ENCODE results near the gene ARMH4.

ARMH4 gene

GRCh38 chr14:58152014-58152857 lies at the start of gene ARMH4:
Gene ARMH4 (minus strand): TSS chr14:58152213. CDS start chr14:58139358, 12,855 bp downstream.
- Mint-ChIP-seq H3K27ac (no peak within 1 kb of the TSS), H3K4me1 (peaks cover 11 to 17% of the 10 kb centered on the region in 2 donors), H3K27me3 (peaks cover 40 to 69% of the 10 kb centered on the region in 2 donors), H3K4me3 (peak within 1 kb of the TSS; percentile 75 to 86), H3K9me3 (no peaks in the 10 kb centered on the region), H3K36me3 (no peaks in the 10 kb centered on the region)
- peak; percentile 93 to 94 for ATAC-seq (replicated peaks)
- peak; percentile 46 for DNase-seq

GRCh38 chr14:58200846-58201245 lies 48.8 kb upstream of the ARMH4 start:
- ATAC-seq (replicated peaks): no peak
- peaks cover 10 to 22% of the 10 kb centered on the region in 2 donors for H3K4me1 Mint-ChIP-seq
- no peaks in the 10 kb centered on the region for H3K9me3 Mint-ChIP-seq
- H3K27me3 Mint-ChIP-seq: no peaks in the 10 kb centered on the region
- H3K4me3 Mint-ChIP-seq: peak overlapping the region; percentile 93 to 97
- peak overlapping the region; percentile 97 for H3K27ac Mint-ChIP-seq
- no peak for DNase-seq
- peaks cover 0 to 8% of the 10 kb centered on the region in 2 donors for H3K36me3 Mint-ChIP-seq

- H3K9me3 Mint-ChIP-seq: no peaks in the 10 kb centered on the region
- ATAC-seq (replicated peaks): peak; percentile 18
- no peak for DNase-seq
- peak overlapping the region; percentile 97 for H3K27ac Mint-ChIP-seq
- H3K4me3 Mint-ChIP-seq: peak overlapping the region; percentile 93 to 97
- H3K27me3 Mint-ChIP-seq: no peaks in the 10 kb centered on the region
- peaks cover 10 to 22% of the 10 kb centered on the region in 2 donors for H3K4me1 Mint-ChIP-seq
- H3K36me3 Mint-ChIP-seq: peaks cover 0 to 8% of the 10 kb centered on the region in 2 donors
Measured at GRCh38 chr14:58200480-58200841, 48.4 kb upstream of the ARMH4 start.

GRCh38 chr14:58199726-58200479 lies 47.9 kb upstream of the ARMH4 start, which contains the start of gene ACTR10:
Gene ACTR10 (plus strand): TSS chr14:58200149. CDS start chr14:58200218, 69 bp downstream.
- peaks cover 0 to 7% of the 10 kb centered on the region in 2 donors for H3K36me3 Mint-ChIP-seq
- no peaks in the 10 kb centered on the region for H3K9me3 Mint-ChIP-seq
- no peaks in the 10 kb centered on the region for H3K27me3 Mint-ChIP-seq
- peak; percentile 91 for DNase-seq
- peak within 1 kb of the TSS; percentile 97 for H3K27ac Mint-ChIP-seq
- H3K4me3 Mint-ChIP-seq: peak within 1 kb of the TSS; percentile 93 to 97
- H3K4me1 Mint-ChIP-seq: peaks cover 10 to 22% of the 10 kb centered on the region in 2 donors
- peak; percentile 94 for ATAC-seq (replicated peaks)

GRCh38 chr14:58198086-58198485 lies 46.1 kb upstream of the ARMH4 start:
- DNase-seq (no peak), ATAC-seq (replicated peaks) (no peak)
- H3K4me3 Mint-ChIP-seq: no peak overlapping the region
- no peaks in the 10 kb centered on the region for H3K9me3 Mint-ChIP-seq
- H3K36me3 Mint-ChIP-seq: no peaks in the 10 kb centered on the region
- H3K4me1 Mint-ChIP-seq: peaks cover 10 to 22% of the 10 kb centered on the region in 2 donors
- H3K27me3 Mint-ChIP-seq: peaks cover 0 to 6% of the 10 kb centered on the region in 2 donors
- no peak overlapping the region for H3K27ac Mint-ChIP-seq

GRCh38 chr14:58196198-58196597 lies 44.2 kb upstream of the ARMH4 start:
- no peaks in the 10 kb centered on the region for H3K9me3 Mint-ChIP-seq
- ATAC-seq (replicated peaks) (no peak), DNase-seq (no peak)
- no peak overlapping the region for H3K4me3 Mint-ChIP-seq
- peaks cover 8 to 12% of the 10 kb centered on the region in 2 donors for H3K4me1 Mint-ChIP-seq
- no peak overlapping the region for H3K27ac Mint-ChIP-seq
- no peaks in the 10 kb centered on the region for H3K36me3 Mint-ChIP-seq
- peaks cover 0 to 14% of the 10 kb centered on the region in 2 donors for H3K27me3 Mint-ChIP-seq

GRCh38 chr14:58193542-58193941 lies 41.5 kb upstream of the ARMH4 start:
- Mint-ChIP-seq H3K4me3 (no peak overlapping the region), H3K27ac (no peak overlapping the region), H3K36me3 (no peaks in the 10 kb centered on the region), H3K27me3 (peaks cover 6 to 20% of the 10 kb centered on the region in 2 donors), H3K4me1 (peaks cover 0 to 2% of the 10 kb centered on the region in 2 donors), H3K9me3 (no peaks in the 10 kb centered on the region)
- DNase-seq (no peak), ATAC-seq (replicated peaks) (no peak)

GRCh38 chr14:58191763-58192601 lies 40.0 kb upstream of the ARMH4 start:
- DNase-seq: no peak
- Mint-ChIP-seq H3K36me3 (no peaks in the 10 kb centered on the region), H3K27me3 (peaks cover 6 to 20% of the 10 kb centered on the region in 2 donors), H3K27ac (no peak overlapping the region), H3K9me3 (no peaks in the 10 kb centered on the region), H3K4me3 (no peak overlapping the region), H3K4me1 (no peaks in the 10 kb centered on the region)
- no peak for ATAC-seq (replicated peaks)

GRCh38 chr14:58189176-58189575 lies 37.2 kb upstream of the ARMH4 start:
- Mint-ChIP-seq H3K4me1 (no peaks in the 10 kb centered on the region), H3K4me3 (no peak overlapping the region)
- no peak for ATAC-seq (replicated peaks)

GRCh38 chr14:58177125-58177524 lies 25.1 kb upstream of the ARMH4 start:
- Mint-ChIP-seq H3K36me3 (no peaks in the 10 kb centered on the region), H3K27ac (no peak overlapping the region), H3K4me1 (no peaks in the 10 kb centered on the region), H3K9me3 (no peaks in the 10 kb centered on the region), H3K4me3 (no peak overlapping the region), H3K27me3 (peaks cover 6 to 11% of the 10 kb centered on the region in 2 donors)
- ATAC-seq (replicated peaks) (no peak), DNase-seq (no peak)

More at GRCh38 chr14:58189176-58189575, 37.2 kb upstream of the ARMH4 start:
- H3K36me3 Mint-ChIP-seq: no peaks in the 10 kb centered on the region
- no peak overlapping the region for H3K27ac Mint-ChIP-seq
- peaks cover 14 to 26% of the 10 kb centered on the region in 2 donors for H3K27me3 Mint-ChIP-seq
- no peak for DNase-seq
- no peaks in the 10 kb centered on the region for H3K9me3 Mint-ChIP-seq

- Mint-ChIP-seq H3K4me3 (no peak overlapping the region), H3K9me3 (peaks cover 1 to 9% of the 10 kb centered on the region in 2 donors), H3K36me3 (no peaks in the 10 kb centered on the region), H3K4me1 (no peaks in the 10 kb centered on the region), H3K27me3 (peaks cover 18 to 43% of the 10 kb centered on the region in 2 donors), H3K27ac (peak overlapping the region; percentile 25)
- ATAC-seq (replicated peaks): peak in 1 of 2 donors; percentile 56
- DNase-seq: no peak
Measured at GRCh38 chr14:58171090-58171489, 19.1 kb upstream of the ARMH4 start.

- no peak for DNase-seq
- Mint-ChIP-seq H3K27ac (no peak overlapping the region), H3K4me1 (no peaks in the 10 kb centered on the region), H3K9me3 (peaks cover 1 to 9% of the 10 kb centered on the region in 2 donors), H3K4me3 (no peak overlapping the region), H3K36me3 (no peaks in the 10 kb centered on the region), H3K27me3 (peaks cover 11 to 32% of the 10 kb centered on the region in 2 donors)
- no peak for ATAC-seq (replicated peaks)
Measured at GRCh38 chr14:58167891-58168290, 15.9 kb upstream of the ARMH4 start.

GRCh38 chr14:58167057-58167456 lies 15.0 kb upstream of the ARMH4 start:
- Mint-ChIP-seq H3K27ac (no peak overlapping the region), H3K4me3 (no peak overlapping the region), H3K4me1 (no peaks in the 10 kb centered on the region), H3K27me3 (peaks cover 11 to 32% of the 10 kb centered on the region in 2 donors), H3K36me3 (no peaks in the 10 kb centered on the region), H3K9me3 (peaks cover 1 to 9% of the 10 kb centered on the region in 2 donors)
- DNase-seq (no peak), ATAC-seq (replicated peaks) (no peak)

All from stimulated activated naive B cell treated with anti-CD40 and anti-IgM and Interleukin-4, amounts not matched to agents 10 μg/mL and 1 μg/mL and 100 μg/mL, for 72 hours (primary cell).